HG03135 (cell line): Measurements from ENCODE around the gene GCFC2.
A peak's percentile ranks its signal among the peaks of the same experiment; 100 is the strongest.
"Not testable (repeated sequence)": the region's sequence is repeated elsewhere in the genome, so short reads cannot be mapped to it uniquely, and the experiment has no call there.

Experiments used
- ATAC-seq: cut with Tn5 transposase; IDR thresholded peaks from one replicate; pipeline ENCODE4 v1.9.1; 2021; ENCODE audit warnings: mild to moderate bottlenecking, moderate library complexity; ENCODE audit not compliant: unreplicated experiment

The GCFC2 gene

GRCh38 chr2:75683430-75683829 lies 27.3 kb downstream of the GCFC2 start:
- ATAC-seq = not testable (repeated sequence)

GRCh38 chr2:75680402-75680801 lies 30.3 kb downstream of the GCFC2 start:
- ATAC-seq = no peak

DNA sequence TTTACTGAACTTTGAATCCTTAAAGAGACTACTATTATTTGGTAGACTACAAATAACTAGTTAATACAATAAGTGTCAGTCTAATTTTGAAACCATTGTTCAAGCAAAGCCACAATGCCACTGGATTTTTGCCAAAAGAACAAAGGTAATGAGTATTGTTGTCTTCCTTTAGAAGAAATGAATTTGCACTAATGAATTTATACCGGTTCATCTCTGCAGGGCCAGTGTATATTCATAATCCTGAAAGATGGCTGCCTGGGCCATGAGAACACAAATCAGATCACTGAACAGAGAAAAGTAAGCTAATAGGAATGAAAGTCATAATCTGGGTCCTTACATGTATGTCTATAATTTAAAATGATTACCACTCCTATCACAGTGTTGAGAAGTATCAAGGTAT lies 31.2 kb downstream of the GCFC2 start:
- ATAC-seq = no peak

- no peak for ATAC-seq
Observed at GRCh38 chr2:75676464-75676863, 34.3 kb downstream of the GCFC2 start.

DNA sequence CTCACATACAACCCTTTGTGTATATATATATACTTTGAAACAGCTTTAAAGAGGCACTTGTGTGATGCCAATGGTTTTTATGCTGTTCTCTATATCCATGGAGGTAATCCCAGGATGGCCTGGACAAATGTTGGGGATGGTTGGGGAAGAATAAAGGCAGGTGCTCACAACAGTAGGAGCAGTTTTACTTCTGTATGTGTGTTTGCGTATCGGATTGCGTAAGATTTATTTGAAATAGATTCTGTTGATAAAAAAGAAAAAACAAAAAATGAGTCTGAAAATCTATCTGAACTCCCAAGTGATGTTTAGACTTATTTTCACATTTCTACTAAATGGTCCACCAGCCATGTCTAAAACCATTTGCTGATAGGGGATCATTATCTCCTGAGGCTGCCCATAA lies 34.8 kb downstream of the GCFC2 start:
- no peak for ATAC-seq

DNA sequence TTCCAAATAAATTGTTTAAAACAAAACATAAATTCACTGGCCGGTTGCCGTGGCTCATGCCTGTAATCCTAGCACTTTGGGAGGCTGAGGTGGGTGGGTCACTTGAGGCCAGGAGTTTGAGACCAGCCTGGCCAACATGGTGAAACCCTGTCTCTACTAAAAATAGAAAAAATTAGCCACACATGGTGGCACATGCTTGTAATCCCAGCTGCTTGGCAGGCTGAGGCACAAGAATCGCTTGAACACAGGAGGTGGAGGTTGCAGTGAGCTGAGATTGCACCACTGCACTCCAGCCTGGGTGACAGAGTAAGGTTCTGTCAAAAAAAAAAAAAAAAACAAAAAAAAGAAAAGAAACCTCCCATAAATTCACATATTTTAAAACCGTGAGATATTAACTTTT lies 35.3 kb downstream of the GCFC2 start:
- ATAC-seq = not testable (repeated sequence)

- no peak for ATAC-seq
Observed at GRCh38 chr2:75667884-75668283, 42.8 kb downstream of the GCFC2 start.

- no peak for ATAC-seq
Observed at GRCh38 chr2:75666911-75667310, 43.8 kb downstream of the GCFC2 start.

DNA sequence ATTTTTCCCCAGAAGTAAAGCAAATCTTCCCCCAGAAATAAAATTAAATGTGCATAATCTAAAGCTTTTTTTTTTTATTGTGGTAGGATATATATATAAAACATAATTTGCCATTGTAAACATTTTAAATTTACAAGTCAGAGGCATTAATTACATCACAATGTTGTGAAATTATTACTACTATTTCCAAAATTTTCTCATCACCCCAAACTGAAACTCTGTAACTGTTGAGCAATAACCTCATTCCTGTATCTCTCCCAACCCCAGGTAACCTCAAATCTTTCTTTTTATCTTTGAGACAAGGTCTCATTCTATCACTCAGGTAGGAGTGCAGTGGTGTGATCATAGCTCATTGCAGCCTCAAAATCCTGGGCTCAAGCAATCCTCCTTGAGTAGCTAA lies 52.9 kb downstream of the GCFC2 start:
- no peak for ATAC-seq

DNA sequence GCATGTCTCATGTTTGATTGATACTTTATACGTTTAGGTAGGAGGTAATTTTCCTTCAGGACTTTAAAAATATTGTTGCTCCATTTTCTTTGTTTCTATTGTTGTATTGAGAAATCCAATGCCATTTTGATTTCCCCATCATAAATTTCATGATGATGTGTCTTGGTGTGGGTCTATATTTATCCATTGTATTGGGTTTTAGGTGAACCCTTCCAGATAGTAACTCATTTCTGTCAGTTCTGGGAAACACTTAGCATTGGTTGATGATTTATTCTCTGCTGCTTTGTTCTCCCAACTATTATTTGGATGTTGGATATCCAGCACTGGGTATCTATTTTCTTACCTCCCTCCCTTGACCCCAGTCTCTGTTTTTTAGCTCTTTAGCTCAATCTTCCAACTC lies 54.2 kb downstream of the GCFC2 start:
- ATAC-seq = no peak

GRCh38 chr2:75655861-75656260 lies 54.9 kb downstream of the GCFC2 start:
- no peak for ATAC-seq

GRCh38 chr2:75654012-75654411 lies 56.7 kb downstream of the GCFC2 start:
- no peak for ATAC-seq

DNA sequence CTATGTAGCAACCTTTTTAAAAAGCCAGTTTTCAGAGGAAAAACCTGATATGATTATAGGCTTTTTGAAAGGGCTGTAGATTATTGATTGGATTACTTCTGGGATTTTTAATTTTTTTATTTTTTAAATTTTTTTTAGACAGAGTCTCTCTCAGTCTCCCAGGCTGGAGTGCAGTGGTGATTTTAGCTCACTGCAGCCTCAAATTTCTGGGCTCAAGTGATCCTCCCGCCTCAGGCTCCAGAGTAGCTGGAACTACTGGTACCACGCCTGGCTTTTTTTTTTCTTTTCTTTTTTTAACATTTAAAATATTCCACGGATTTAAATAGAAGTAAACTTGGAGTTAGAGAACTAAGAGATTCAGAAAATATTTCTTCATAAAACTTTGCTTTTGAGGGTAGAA lies 62.9 kb downstream of the GCFC2 start:
- ATAC-seq = no peak

GRCh38 chr2:75646583-75647425 lies 63.9 kb downstream of the GCFC2 start, which contains the start of gene MRPL19:
TSS of gene MRPL19 (plus strand) at chr2:75646783. CDS start at chr2:75646808, 25 bp downstream.
- peak; percentile 97 for ATAC-seq

- no peak for ATAC-seq
Observed at GRCh38 chr2:75646090-75646582, 64.6 kb downstream of the GCFC2 start.

GRCh38 chr2:75645643-75646042 lies 65.1 kb downstream of the GCFC2 start:
- no peak for ATAC-seq

DNA sequence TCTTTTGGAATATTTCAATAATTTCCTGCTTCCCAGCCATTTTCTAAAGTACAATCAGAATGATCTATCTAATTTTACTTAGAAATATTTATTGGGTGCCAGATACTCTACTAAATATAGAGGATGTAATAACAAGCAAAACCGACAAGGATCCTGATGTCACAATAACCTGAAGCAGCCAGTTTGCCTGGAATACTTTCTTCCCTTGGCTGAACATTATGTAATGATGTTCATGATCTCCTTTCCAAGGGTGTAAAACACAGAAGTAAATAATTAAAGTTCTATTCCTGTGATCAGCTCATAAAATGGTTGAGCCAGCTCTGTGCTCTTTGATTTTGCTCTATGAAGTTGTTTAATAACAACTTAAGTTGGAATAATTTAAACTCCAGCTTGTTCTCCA lies 66.7 kb downstream of the GCFC2 start:
- no peak for ATAC-seq

DNA sequence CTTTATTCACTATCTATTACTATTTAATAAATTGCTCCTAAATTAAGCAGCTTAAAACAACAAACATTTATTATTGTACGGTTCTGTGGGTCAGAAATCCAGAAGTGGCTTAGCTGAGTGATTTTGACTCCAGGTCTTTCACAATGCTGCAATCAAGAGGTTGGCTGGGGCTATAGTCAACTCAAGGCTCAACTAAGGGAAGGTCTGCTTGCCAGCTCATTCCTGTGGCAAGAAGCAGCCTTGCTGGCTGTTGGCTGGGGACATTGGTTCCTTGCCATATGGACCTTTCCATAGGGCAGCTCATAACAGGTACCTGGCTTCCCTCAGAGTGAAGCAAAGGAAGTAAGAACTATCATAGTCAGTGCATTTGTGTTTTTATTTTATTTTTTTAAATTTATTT lies 69.1 kb downstream of the GCFC2 start:
- no peak for ATAC-seq

- peak; percentile 96 for ATAC-seq
Observed at GRCh38 chr2:75640621-75641121, 70.0 kb downstream of the GCFC2 start.

- ATAC-seq = no peak
Observed at GRCh38 chr2:75637568-75637967, 73.1 kb downstream of the GCFC2 start.

DNA sequence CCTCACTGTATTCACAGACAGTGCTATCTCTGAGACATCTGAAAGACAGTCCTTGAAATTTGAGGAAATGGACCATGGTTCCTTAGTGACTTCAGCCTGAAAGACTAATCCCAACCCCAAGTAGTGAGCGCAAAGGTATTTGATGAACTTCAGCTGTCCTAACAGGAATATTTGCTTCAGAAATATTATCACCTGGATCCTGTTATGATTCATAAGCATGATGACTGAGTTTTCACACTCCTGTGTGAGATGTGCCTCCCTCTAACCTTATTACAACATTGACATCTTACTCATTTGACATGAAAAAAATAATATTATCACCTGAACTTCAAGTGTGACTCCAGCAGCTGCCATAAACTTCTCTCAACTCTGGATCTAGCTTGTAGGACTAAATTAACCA lies 75.8 kb downstream of the GCFC2 start:
- ATAC-seq = no peak

DNA sequence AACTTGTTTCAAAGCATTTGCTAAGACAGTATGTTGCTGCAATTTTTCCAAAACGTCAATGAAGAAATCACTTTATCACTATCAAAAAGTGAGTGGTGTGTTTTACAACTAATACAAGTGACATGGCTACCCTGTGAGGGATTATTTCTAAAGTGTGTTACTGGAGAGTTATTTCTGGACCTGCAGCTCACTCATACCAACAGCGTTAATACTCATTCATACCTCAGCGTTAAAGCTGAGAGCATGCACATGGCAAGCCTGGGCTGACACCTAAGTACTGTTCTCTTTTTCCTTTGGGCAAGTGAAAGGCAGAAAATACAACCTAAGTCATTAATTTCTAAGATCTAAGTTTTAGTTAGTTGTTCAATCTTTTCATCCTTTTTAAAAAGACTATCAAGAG lies 77.1 kb downstream of the GCFC2 start:
- no peak for ATAC-seq
